ENCODE results near the gene ATP13A3. TPM values are rescaled to one million over a fixed set of nuclear protein-coding genes. Genes with fewer than 3 reads are reported as not detected.

ATP13A3 gene
- total and polyA plus RNA-seq, 10 donors, result 10.3 to 142 (median 81.6) TPM

GRCh38 chr3:194458131-194458530, 28.7 kb downstream of the ATP13A3 start:
- Histone ChIP-seq H3K27me3 (replicated peaks in 1 of 7) (no peaks in the 10 kb centered on the region), H3K9me3 (no peaks in the 10 kb centered on the region), H3K36me3 (peaks cover 0 to 79% (median 42%) of the 10 kb centered on the region in 6 donors), H3K4me1 (no peaks in the 10 kb centered on the region), H3K4me3 (no peak overlapping the region), H3K27ac (no peak overlapping the region)
- TF ChIP-seq POLR2AphosphoS5 (IDR thresholded peaks at IDR 0.05) (no peak), POLR2A (IDR thresholded peaks at IDR 0.05) (no peak)
- TF ChIP-seq, protein P1, sequence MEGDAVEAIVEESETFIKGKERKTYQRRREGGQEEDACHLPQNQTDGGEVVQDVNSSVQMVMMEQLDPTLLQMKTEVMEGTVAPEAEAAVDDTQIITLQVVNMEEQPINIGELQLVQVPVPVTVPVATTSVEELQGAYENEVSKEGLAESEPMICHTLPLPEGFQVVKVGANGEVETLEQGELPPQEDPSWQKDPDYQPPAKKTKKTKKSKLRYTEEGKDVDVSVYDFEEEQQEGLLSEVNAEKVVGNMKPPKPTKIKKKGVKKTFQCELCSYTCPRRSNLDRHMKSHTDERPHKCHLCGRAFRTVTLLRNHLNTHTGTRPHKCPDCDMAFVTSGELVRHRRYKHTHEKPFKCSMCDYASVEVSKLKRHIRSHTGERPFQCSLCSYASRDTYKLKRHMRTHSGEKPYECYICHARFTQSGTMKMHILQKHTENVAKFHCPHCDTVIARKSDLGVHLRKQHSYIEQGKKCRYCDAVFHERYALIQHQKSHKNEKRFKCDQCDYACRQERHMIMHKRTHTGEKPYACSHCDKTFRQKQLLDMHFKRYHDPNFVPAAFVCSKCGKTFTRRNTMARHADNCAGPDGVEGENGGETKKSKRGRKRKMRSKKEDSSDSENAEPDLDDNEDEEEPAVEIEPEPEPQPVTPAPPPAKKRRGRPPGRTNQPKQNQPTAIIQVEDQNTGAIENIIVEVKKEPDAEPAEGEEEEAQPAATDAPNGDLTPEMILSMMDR (IDR thresholded peaks at IDR 0.05 in 8 of 11, conservative IDR thresholded peaks at IDR 0.05 in 3 of 11), result no peak
- DNase-seq, result no peak
- intact Hi-C loops (cut with DNase I; ENCODE audit: low total_unique reads), result no loop called here
- WGBS, 5 donors, result 97 to 100% (median 98%) methylated on average over 5 of the region's 5 CpGs

GRCh38 chr3:194455481-194455880, 31.3 kb downstream of the ATP13A3 start:
- Histone ChIP-seq H3K4me1 (no peaks in the 10 kb centered on the region), H3K27ac (no peak overlapping the region), H3K4me3 (no peak overlapping the region), H3K9me3 (no peaks in the 10 kb centered on the region), H3K27me3 (replicated peaks in 1 of 7) (no peaks in the 10 kb centered on the region), H3K36me3 (peaks cover 0 to 91% (median 57%) of the 10 kb centered on the region in 6 donors)
- TF ChIP-seq, protein P1 (IDR thresholded peaks at IDR 0.05 in 8 of 11, conservative IDR thresholded peaks at IDR 0.05 in 3 of 11), result no peak
- TF ChIP-seq POLR2AphosphoS5 (IDR thresholded peaks at IDR 0.05) (no peak), POLR2A (IDR thresholded peaks at IDR 0.05) (no peak)
- intact Hi-C loops (cut with DNase I; ENCODE audit: low total_unique reads), result no loop called here
- DNase-seq, result no peak
- WGBS, 5 donors, result 90 to 98% (median 97%) methylated on average over 1 of the region's 1 CpG

GRCh38 chr3:194450341-194450740, 36.5 kb downstream of the ATP13A3 start:
- TF ChIP-seq, protein P1 (IDR thresholded peaks at IDR 0.05 in 8 of 11, conservative IDR thresholded peaks at IDR 0.05 in 3 of 11), result no peak
- TF ChIP-seq POLR2AphosphoS5 (IDR thresholded peaks at IDR 0.05) (no peak), POLR2A (IDR thresholded peaks at IDR 0.05) (no peak)
- 91 to 93% (median 92%) methylated on average over 5 of the region's 5 CpGs for WGBS, 5 donors
- Histone ChIP-seq H3K36me3 (peaks cover 0 to 100% (median 74%) of the 10 kb centered on the region in 6 donors), H3K4me3 (no peak overlapping the region), H3K4me1 (no peaks in the 10 kb centered on the region), H3K27ac (no peak overlapping the region), H3K27me3 (replicated peaks in 1 of 7) (no peaks in the 10 kb centered on the region), H3K9me3 (no peaks in the 10 kb centered on the region)
- intact Hi-C loops (cut with DNase I; ENCODE audit: low total_unique reads), result no loop called here
- DNase-seq, result no peak

- no peaks in the 10 kb centered on the region for H3K27me3 ChIP-seq (replicated peaks in 1 of 7)
- intact Hi-C loops (cut with DNase I; ENCODE audit: low total_unique reads), result no loop called here
- H3K27ac ChIP-seq, result no peak overlapping the region
- no peak overlapping the region for H3K4me3 ChIP-seq
- no peak for DNase-seq
- no peak for TF ChIP-seq POLR2AphosphoS5 (IDR thresholded peaks at IDR 0.05)
- TF ChIP-seq POLR2A (IDR thresholded peaks at IDR 0.05), result no peak
- TF ChIP-seq, protein P1 (IDR thresholded peaks at IDR 0.05 in 8 of 11, conservative IDR thresholded peaks at IDR 0.05 in 3 of 11), result no peak
- H3K36me3 ChIP-seq, result peaks cover 0 to 100% (median 73%) of the 10 kb centered on the region in 6 donors
- WGBS, 5 donors, result 95 to 99% (median 96%) methylated on average over 3 of the region's 3 CpGs
- no peaks in the 10 kb centered on the region for H3K4me1 ChIP-seq
- no peaks in the 10 kb centered on the region for H3K9me3 ChIP-seq
Observed at GRCh38 chr3:194449913-194450312, 36.9 kb downstream of the ATP13A3 start.

Data from spleen (tissue), 11 donors.